CD4-positive, alpha-beta T cell treated with Interleukin-12 subunit alpha and Interleukin-12 subunit beta, for 1 hour (primary cell): ENCODE data around the gene LRP5.
"Not testable (repeated sequence)": the region's sequence is repeated elsewhere in the genome, so short reads cannot be mapped to it uniquely, and the experiment has no call there.

Source experiments
- DNase-seq: peaks from one replicate; pipeline ENCODE4 v3.0.0-alpha.2; 2020

Gene LRP5

GRCh38 chr11:68329978-68330699, 17.7 kb downstream of the LRP5 start:
- no peak for DNase-seq

DNA sequence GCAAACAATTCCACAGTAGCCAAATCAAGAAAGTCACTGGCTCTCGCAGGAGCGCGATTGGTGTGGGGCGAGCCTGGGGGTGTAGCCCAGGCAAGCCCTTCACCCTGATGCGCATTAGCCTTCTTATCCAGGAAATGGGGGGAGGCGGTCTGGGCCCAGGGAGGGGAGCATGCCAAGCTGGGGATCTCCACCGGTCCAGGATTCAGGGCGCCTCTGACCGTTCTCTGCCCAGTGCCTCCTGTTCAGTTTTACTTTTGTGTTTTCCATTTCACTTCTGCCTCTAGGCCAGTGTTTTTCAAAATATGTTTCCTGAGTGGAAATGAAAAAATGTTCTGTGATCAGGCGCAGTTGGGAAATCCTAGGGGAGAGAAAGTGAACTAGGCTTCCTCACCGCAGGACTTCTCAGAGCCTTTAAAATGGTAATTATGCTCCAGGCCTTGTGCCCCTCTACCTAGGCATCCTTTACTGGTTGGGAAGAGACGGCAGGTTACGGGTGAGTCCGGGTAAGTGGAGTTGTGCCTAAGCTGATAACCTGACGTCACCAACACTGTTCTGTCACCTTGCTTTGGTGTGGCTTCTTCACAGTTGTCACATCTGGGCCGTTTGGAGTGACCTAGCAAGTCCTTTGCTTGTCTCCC, 18.4 kb downstream of the LRP5 start:
- DNase-seq, result no peak

DNA sequence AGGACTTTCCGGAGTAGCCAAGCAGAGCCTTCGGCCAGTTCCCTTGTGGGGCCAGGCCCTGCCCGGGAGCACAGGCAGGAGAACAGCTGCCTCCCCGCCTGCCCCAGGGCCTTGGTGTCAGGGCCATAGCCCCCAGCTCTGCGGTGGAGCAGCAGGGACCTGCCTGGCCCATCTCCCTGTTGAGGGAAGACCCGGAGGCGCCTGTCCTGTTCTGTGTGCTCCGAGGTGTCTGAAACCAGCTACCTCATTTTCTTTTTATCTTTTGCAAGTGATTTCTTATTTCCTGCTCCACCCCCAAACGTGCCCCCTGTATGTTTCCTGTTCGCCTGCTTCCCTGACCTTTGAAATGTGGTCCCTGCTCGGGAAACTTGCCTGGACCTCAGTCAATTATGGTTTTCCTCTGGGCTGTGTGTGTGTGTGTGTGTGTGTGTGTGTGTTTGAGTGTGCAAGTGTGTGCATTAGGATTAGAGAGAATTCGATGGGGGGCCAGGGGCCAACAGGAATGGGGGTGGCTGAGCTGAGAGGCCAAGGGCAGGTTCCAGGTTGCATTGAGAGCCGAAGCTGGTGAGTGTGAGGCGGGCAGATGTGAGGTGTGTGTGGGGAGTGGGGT, 19.1 kb downstream of the LRP5 start:
- no peak for DNase-seq

DNA sequence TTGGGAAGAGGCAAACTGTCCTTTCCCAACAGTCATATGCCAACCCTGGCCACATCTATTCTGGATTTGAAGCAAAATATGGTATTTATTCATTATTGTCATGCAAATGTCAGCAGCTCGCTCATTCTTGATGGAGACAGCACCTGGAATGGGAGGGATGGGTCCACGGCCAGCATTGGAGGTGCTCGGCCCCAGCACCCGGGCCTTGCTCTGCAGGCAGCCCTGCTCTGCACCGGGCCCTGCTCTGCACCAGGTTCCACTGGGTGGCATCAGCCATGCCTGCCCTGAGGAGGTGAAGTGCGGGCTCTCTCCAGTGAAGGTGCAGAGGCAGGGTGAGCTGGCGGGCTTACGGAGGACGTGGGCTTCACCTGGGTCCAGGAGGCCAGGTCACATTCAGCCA, 19.8 kb downstream of the LRP5 start:
- DNase-seq, result no peak

DNA sequence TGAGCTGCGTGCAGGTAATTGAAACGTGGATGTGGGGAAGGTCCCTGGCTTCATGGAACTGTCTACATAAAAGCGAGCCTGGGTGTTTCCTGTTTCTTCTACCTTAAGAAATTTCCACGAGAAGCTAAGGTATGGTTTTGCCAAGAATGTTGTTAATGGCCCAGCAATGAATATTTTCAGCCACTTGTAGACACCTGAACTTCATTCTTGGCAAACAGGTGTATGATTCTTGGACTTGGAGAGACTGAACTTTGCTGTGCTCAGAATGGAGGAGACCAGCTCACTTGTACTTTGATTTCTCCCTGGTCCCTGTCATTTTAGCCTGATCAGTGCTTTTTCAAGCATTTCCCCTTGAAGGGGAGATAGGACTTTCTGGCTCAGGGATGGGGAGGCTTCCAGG, 20.8 kb downstream of the LRP5 start:
- DNase-seq, result no peak

DNA sequence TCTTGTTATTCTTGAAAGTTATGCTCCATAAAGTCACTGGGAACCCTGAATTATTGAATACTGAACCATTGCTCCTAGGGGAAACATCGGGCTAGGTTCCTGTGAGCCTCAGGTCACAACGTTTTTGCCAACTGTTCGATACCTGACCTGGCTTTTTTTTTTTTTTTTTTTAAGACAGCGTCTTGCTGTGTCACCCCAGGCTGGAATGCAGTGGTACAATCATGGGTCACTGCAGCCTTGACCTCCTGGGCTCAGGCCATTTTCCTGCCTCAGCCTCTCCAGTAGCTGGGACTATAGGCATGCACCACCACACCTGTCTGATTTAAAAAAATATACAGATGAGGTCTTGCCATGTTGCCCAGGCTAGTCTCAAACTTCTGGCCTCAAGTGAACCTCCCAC, 22.5 kb downstream of the LRP5 start:
- DNase-seq, result no peak

DNA sequence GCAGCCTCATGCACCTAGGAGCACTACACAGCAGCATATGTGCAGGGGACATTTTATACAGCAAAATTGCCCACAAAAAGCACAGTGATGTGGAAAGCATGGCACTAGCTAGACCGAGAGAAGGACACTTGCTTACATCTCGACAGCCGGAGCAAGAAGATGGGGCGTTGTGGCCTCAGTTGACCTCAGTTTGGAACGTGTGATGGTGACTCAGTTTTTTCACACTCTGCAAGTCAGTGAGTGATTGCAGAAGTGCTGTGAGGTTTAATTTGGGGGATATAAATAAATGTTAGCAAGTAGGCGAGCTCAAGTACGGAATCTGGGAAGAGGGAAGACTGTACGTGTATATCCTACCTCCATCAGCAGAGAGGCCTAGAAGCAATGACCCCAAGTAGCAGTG, 23.3 kb downstream of the LRP5 start:
- DNase-seq, result no peak

- no peak for DNase-seq
Observed at GRCh38 chr11:68336716-68337115, 24.3 kb downstream of the LRP5 start.

DNA sequence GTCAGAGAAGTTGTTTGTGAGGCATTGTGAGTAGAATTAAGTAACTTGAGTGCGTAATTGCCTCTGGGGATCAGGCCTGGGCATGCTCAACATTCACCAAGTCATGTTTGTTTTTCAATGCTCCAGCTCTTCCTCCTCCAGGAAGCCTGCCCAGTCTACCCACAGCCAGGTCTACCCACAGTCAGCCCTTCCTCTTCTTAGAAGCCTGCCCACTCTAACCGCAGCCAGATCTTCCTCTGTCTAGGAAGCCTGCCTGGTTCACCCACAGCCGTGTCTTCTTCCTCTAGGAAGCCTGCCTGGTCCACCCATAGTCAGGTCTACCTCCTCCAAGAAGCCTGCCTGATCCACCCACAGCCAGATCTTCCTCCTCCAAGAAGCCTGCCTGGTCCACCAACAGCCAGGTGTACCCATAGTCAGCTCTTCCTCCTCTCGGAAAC, 25.0 kb downstream of the LRP5 start:
- no peak for DNase-seq

DNA sequence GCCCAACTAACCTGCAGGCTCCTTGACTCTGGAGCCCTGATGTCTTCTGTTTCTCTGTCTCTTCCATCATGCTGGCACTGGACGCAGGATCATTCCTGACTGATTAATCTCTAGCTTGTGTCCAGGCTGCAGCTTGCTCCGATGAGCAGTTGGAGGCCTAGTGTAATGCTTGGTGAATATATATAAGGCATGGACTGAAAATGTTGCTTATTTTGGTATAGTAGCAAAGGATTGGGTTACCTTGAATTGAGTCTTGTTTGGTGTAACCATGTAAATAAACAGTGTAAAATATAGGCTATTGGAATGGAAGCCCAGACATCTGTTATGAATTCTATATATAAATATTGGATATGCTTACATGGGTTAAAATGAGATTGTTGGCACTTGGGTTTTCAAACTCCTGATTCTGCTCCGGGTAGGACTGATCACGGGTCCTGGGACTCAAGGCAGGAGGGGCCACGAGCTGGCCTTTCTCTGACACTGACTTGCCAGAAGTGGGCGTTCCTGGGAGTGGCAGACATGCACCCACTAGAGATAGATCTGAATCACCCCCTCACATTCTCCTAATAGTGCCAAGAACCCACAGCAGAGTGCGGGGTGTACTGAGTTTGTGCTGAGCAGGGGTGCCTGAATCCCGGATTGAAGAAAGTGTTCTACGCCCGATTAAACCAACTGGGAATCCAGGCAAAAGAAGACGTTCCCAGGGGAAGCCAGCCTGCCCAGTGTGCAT, 25.8 kb downstream of the LRP5 start:
- DNase-seq, result no peak

- DNase-seq, result peak; percentile 58
Observed at GRCh38 chr11:68340003-68340767, 27.8 kb downstream of the LRP5 start.

DNA sequence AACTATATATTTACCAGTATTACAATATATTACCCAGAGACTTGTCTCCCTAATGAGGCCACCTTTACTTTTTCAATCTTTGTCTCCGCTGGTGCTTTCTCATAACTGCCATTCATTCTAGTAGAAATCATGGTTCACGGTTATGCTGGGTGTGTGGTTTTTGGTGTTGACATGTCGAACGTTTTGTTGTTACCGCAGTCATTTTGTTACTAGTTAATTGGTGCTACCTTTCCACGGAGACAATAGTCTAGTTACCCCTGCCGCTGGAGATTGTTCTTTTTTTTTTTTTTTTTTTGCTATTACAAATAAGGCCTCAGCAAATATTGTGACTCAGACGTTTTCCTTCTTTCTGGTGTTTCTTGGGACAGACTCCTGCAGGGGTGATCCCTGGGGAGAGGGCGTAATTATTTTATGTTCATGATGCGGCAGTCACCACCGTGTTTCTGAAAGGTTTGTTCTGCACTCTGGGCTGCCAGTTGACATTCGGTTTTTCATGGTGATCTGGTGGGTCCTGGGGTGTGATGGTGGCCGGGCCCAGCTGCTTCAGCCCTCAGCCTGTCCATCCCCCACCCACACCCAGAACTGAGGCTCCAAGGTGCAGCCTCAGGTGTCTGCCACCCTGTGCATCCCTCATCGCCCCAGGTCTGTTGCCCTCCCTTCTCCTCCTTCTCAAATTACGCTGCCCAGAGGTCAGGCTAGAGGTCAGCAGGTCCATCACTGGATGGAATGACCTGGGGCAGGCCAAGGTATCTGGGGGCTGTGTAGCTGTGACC, 28.6 kb downstream of the LRP5 start:
- DNase-seq, result no peak

DNA sequence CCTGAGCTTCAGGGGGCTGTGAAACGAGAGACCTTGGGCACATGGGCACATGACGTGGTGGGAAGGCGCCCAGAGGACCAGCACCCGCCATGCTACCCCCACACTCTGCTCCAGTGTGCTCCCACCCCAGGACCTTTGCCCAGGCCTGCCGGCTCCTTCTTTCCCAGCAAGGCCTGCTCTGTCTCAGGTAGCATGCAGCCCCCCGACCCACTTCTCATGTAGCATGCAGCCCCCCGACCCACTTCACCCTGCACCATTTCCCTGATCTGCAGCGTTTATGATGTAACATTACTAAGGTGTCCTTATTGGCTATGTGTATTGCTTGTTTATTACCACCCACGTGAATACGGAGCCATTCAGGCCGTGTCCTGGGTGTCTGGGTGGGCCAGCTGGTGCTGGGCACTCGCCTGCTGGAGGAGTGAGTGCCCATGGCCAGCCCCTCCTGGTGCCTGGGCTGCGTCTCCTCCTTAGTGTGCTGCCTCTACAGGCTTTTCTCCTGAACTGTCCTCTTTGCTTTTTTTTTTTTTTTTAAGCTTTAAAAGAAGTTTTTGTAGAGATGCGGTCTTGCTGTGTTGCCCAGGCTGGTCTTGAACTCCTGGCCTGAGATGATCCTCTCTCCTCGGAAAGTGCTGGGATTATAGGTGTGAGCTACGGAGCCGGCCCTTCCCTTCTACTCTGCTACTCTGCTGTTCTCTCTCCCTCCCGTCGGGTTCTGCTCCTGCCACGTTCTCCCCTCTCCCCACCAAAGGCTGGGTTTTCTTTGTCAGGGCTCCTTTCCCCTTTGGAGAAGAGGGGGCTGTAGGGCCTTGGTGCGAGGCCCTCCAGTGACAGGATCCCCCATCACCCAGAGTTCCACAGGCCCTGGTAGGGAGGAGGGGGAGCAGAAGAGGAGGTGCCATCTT, 29.4 kb downstream of the LRP5 start:
- DNase-seq, result no peak

- no peak for DNase-seq
Observed at GRCh38 chr11:68342459-68343158, 30.2 kb downstream of the LRP5 start.

- no peak for DNase-seq
Observed at GRCh38 chr11:68343761-68344256, 31.4 kb downstream of the LRP5 start.

DNA sequence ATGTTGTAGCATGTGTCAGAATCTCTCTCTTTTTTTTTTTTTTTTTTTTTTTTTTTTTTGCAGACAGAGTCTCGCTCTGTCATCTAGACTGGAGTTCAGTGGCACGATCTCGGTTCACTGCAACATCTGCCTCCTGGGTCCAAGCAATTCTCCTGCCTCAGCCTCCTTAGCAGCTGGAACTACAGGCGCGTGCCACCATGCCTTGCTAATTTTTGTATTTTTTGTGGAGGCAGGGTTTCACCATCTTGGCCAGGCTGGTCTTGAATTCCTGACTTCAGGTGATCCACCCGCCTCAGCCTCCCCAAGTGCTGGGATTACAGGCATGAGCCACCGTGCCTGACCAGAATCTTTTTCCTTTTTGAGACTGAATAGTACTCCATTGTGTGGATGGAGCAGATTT, 32.4 kb downstream of the LRP5 start:
- not testable (repeated sequence) for DNase-seq

GRCh38 chr11:68345776-68346461, 33.5 kb downstream of the LRP5 start:
- no peak for DNase-seq

DNA sequence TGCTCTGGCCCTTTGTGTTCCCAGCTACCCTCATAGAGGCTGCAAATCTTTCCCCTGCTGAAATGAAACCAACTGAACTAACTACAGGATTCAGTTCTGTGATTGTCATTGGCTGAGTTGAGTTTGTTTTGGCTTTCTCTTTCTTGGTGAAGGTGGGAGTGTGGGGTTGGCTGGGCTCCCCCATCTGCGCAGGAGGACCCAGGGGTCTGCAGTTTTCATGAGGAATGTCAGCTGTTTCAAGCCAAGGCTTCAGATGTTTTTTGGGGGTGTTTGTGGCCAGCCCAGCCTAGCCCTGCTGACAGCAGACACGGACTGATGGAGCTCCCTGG, 34.0 kb downstream of the LRP5 start:
- no peak for DNase-seq

DNA sequence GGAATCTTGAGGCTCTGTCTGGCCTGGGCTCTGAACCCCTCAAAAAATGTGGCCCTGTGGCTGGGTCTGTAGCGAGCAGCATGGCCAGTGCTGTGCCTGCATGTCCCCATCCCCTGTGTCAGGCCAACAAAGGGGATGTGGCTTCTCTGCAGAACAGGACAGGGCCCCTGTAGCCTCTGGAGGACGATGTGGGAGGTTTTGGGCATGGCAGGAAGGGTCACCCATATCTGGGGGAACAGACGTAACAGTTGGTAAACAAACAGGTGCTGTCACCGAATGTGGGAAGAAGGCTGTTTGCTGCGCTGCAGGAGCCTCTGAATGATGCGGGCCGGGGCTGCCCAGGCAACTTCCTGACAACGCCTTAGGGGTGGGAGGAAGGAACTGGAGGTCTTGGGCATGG, 35.0 kb downstream of the LRP5 start:
- DNase-seq, result no peak

GRCh38 chr11:68347841-68348240, 35.5 kb downstream of the LRP5 start:
- no peak for DNase-seq
